Measurements from ENCODE around the gene PCID2.

PCID2 gene

GRCh38 chr13:113238536-113238935, 30.1 kb upstream of the PCID2 start:
- no CpG with 5 or more reads among the region's 4 CpGs for WGBS (ENCODE audit: extremely low coverage, insufficient coverage, insufficient read length)
- Histone ChIP-seq H3K4me2 (ENCODE audit: low read length) (no peak overlapping the region), H3K4ac (ENCODE audit: low read depth, low read length) (no peak overlapping the region), H2BK5ac (ENCODE audit: low read depth, low read length, poor library complexity) (no peak overlapping the region), H3K79me1 (ENCODE audit: low read length) (no peaks in the 10 kb centered on the region), H2AK5ac (ENCODE audit: low read length) (no peak overlapping the region), H3K23ac (ENCODE audit: low read length) (no peak overlapping the region), H3K27me3 (ENCODE audit: insufficient read depth, low read length) (no peaks in the 10 kb centered on the region), H4K91ac (ENCODE audit: low read depth, low read length) (no peak overlapping the region), H3K36me3 (ENCODE audit: control insufficient read depth in 1 of 2, insufficient read depth in 2 of 2, low read length in 2 of 2) (peaks cover 37 to 38% of the 10 kb centered on the region in 2 experiments), H4K8ac (ENCODE audit: low read depth, low read length) (no peak overlapping the region), H2BK120ac (ENCODE audit: insufficient read depth, low read length, poor library complexity) (no peak overlapping the region), H3K79me2 (ENCODE audit: control insufficient read depth, insufficient read depth, low read length, poor library complexity) (no peaks in the 10 kb centered on the region), H3K9me3 (ENCODE audit: insufficient read depth, low read depth, low read length) (no peaks in the 10 kb centered on the region), H3K4me3 (ENCODE audit: low read depth, low read length) (no peak overlapping the region), H3K18ac (ENCODE audit: low read length) (no peak overlapping the region), H3K27ac (ENCODE audit: low read depth, low read length) (no peak overlapping the region), H2BK12ac (ENCODE audit: low read length) (no peak overlapping the region), H4K12ac (ENCODE audit: low read depth, low read length) (no peak overlapping the region), H3K4me1 (ENCODE audit: control insufficient read depth in 1 of 2, insufficient read depth in 2 of 2, low read length in 2 of 2) (no peaks in the 10 kb centered on the region), H3K14ac (ENCODE audit: low read length) (no peak overlapping the region), H2AFZ (ENCODE audit: insufficient read depth, low read length, poor library complexity) (no peak overlapping the region), H3K9ac (ENCODE audit: low read length) (no peak overlapping the region)
- DNase-seq, result no peak

GRCh38 chr13:113233101-113233500, 24.6 kb upstream of the PCID2 start:
- Histone ChIP-seq H4K12ac (ENCODE audit: low read depth, low read length) (no peak overlapping the region), H3K4me2 (ENCODE audit: low read length) (no peak overlapping the region), H4K8ac (ENCODE audit: low read depth, low read length) (no peak overlapping the region), H2BK120ac (ENCODE audit: insufficient read depth, low read length, poor library complexity) (no peak overlapping the region), H3K27me3 (ENCODE audit: insufficient read depth, low read length) (no peaks in the 10 kb centered on the region), H3K27ac (ENCODE audit: low read depth, low read length) (no peak overlapping the region), H3K4ac (ENCODE audit: low read depth, low read length) (no peak overlapping the region), H2AFZ (ENCODE audit: insufficient read depth, low read length, poor library complexity) (no peak overlapping the region), H3K23ac (ENCODE audit: low read length) (no peak overlapping the region), H2BK5ac (ENCODE audit: low read depth, low read length, poor library complexity) (no peak overlapping the region), H2AK5ac (ENCODE audit: low read length) (no peak overlapping the region), H3K9ac (ENCODE audit: low read length) (no peak overlapping the region), H2BK12ac (ENCODE audit: low read length) (no peak overlapping the region), H4K91ac (ENCODE audit: low read depth, low read length) (no peak overlapping the region), H3K9me3 (ENCODE audit: insufficient read depth, low read depth, low read length) (no peaks in the 10 kb centered on the region), H3K14ac (ENCODE audit: low read length) (no peak overlapping the region), H3K36me3 (ENCODE audit: control insufficient read depth in 1 of 2, insufficient read depth in 2 of 2, low read length in 2 of 2) (peaks cover 42 to 54% of the 10 kb centered on the region in 2 experiments), H3K79me2 (ENCODE audit: control insufficient read depth, insufficient read depth, low read length, poor library complexity) (no peaks in the 10 kb centered on the region), H3K79me1 (ENCODE audit: low read length) (no peaks in the 10 kb centered on the region), H3K18ac (ENCODE audit: low read length) (no peak overlapping the region), H3K4me1 (ENCODE audit: control insufficient read depth in 1 of 2, insufficient read depth in 2 of 2, low read length in 2 of 2) (no peaks in the 10 kb centered on the region), H3K4me3 (ENCODE audit: low read depth, low read length) (no peak overlapping the region)
- no peak for DNase-seq
- WGBS (ENCODE audit: extremely low coverage, insufficient coverage, insufficient read length), result no CpG with 5 or more reads among the region's 11 CpGs

- no peak for DNase-seq
- H3K79me2 ChIP-seq (ENCODE audit: control insufficient read depth, insufficient read depth, low read length, poor library complexity), result no peaks in the 10 kb centered on the region
Observed at GRCh38 chr13:113232208-113233003, 23.9 kb upstream of the PCID2 start.

GRCh38 chr13:113231306-113232207, 23.1 kb upstream of the PCID2 start:
- no peak overlapping the region for H2BK12ac ChIP-seq (ENCODE audit: low read length)
- no peaks in the 10 kb centered on the region for H3K4me1 ChIP-seq (ENCODE audit: control insufficient read depth in 1 of 2, insufficient read depth in 2 of 2, low read length in 2 of 2)
- no peak overlapping the region for H3K4ac ChIP-seq (ENCODE audit: low read depth, low read length)
- no peak overlapping the region for H3K4me3 ChIP-seq (ENCODE audit: low read depth, low read length)
- no peaks in the 10 kb centered on the region for H3K27me3 ChIP-seq (ENCODE audit: insufficient read depth, low read length)
- H2BK5ac ChIP-seq (ENCODE audit: low read depth, low read length, poor library complexity), result no peak overlapping the region
- no peak overlapping the region for H4K91ac ChIP-seq (ENCODE audit: low read depth, low read length)
- no peak overlapping the region for H3K4me2 ChIP-seq (ENCODE audit: low read length)
- peaks cover 42 to 53% of the 10 kb centered on the region in 2 experiments for H3K36me3 ChIP-seq (ENCODE audit: control insufficient read depth in 1 of 2, insufficient read depth in 2 of 2, low read length in 2 of 2)
- no peak overlapping the region for H3K9ac ChIP-seq (ENCODE audit: low read length)
- no peaks in the 10 kb centered on the region for H3K79me1 ChIP-seq (ENCODE audit: low read length)
- H2BK120ac ChIP-seq (ENCODE audit: insufficient read depth, low read length, poor library complexity), result no peak overlapping the region
- H2AK5ac ChIP-seq (ENCODE audit: low read length), result no peak overlapping the region
- H3K18ac ChIP-seq (ENCODE audit: low read length), result no peak overlapping the region
- no peak overlapping the region for H3K27ac ChIP-seq (ENCODE audit: low read depth, low read length)
- H3K23ac ChIP-seq (ENCODE audit: low read length), result no peak overlapping the region
- no peak overlapping the region for H4K12ac ChIP-seq (ENCODE audit: low read depth, low read length)
- DNase-seq, result no peak
- H3K9me3 ChIP-seq (ENCODE audit: insufficient read depth, low read depth, low read length), result no peaks in the 10 kb centered on the region
- H3K14ac ChIP-seq (ENCODE audit: low read length), result no peak overlapping the region
- no peak overlapping the region for H2AFZ ChIP-seq (ENCODE audit: insufficient read depth, low read length, poor library complexity)
- no peak overlapping the region for H4K8ac ChIP-seq (ENCODE audit: low read depth, low read length)
- H3K79me2 ChIP-seq (ENCODE audit: control insufficient read depth, insufficient read depth, low read length, poor library complexity), result no peaks in the 10 kb centered on the region
- no CpG with 5 or more reads among the region's 14 CpGs for WGBS (ENCODE audit: extremely low coverage, insufficient coverage, insufficient read length)

More at GRCh38 chr13:113232208-113233003, 23.9 kb upstream of the PCID2 start:
- H3K79me1 ChIP-seq (ENCODE audit: low read length), result no peaks in the 10 kb centered on the region
- H2BK5ac ChIP-seq (ENCODE audit: low read depth, low read length, poor library complexity), result no peak overlapping the region
- H3K27ac ChIP-seq (ENCODE audit: low read depth, low read length), result no peak overlapping the region
- no peak overlapping the region for H4K8ac ChIP-seq (ENCODE audit: low read depth, low read length)
- no peaks in the 10 kb centered on the region for H3K27me3 ChIP-seq (ENCODE audit: insufficient read depth, low read length)
- H3K4me1 ChIP-seq (ENCODE audit: control insufficient read depth in 1 of 2, insufficient read depth in 2 of 2, low read length in 2 of 2), result no peaks in the 10 kb centered on the region
- no peak overlapping the region for H3K4ac ChIP-seq (ENCODE audit: low read depth, low read length)
- no peak overlapping the region for H3K18ac ChIP-seq (ENCODE audit: low read length)
- no peak overlapping the region for H4K12ac ChIP-seq (ENCODE audit: low read depth, low read length)
- H3K4me2 ChIP-seq (ENCODE audit: low read length), result no peak overlapping the region
- H3K9me3 ChIP-seq (ENCODE audit: insufficient read depth, low read depth, low read length), result no peaks in the 10 kb centered on the region
- H4K91ac ChIP-seq (ENCODE audit: low read depth, low read length), result no peak overlapping the region
- H3K23ac ChIP-seq (ENCODE audit: low read length), result no peak overlapping the region
- no peak overlapping the region for H2AK5ac ChIP-seq (ENCODE audit: low read length)
- no CpG with 5 or more reads among the region's 18 CpGs for WGBS (ENCODE audit: extremely low coverage, insufficient coverage, insufficient read length)
- H3K14ac ChIP-seq (ENCODE audit: low read length), result no peak overlapping the region
- no peak overlapping the region for H2AFZ ChIP-seq (ENCODE audit: insufficient read depth, low read length, poor library complexity)
- no peak overlapping the region for H2BK12ac ChIP-seq (ENCODE audit: low read length)
- no peak overlapping the region for H3K4me3 ChIP-seq (ENCODE audit: low read depth, low read length)
- no peak overlapping the region for H3K9ac ChIP-seq (ENCODE audit: low read length)
- H3K36me3 ChIP-seq (ENCODE audit: control insufficient read depth in 1 of 2, insufficient read depth in 2 of 2, low read length in 2 of 2), result peaks cover 43 to 57% of the 10 kb centered on the region in 2 experiments
- H2BK120ac ChIP-seq (ENCODE audit: insufficient read depth, low read length, poor library complexity), result no peak overlapping the region

All from trophoblast cell (in vitro differentiated cells and primary cell).